ENCODE results near the gene TTC24.
A peak's percentile ranks its signal among the peaks of the same experiment; 100 is the strongest.
"Not testable (repeated sequence)": the region's sequence is repeated elsewhere in the genome, so short reads cannot be mapped to it uniquely, and the experiment has no call there.

TTC24 gene

GRCh38 chr1:156584813-156585212, 5.3 kb downstream of the TTC24 start:
- DNase-seq (ENCODE audit: insufficient read length, low spot score) (no peak), FAIRE-seq (no peak)

DNA sequence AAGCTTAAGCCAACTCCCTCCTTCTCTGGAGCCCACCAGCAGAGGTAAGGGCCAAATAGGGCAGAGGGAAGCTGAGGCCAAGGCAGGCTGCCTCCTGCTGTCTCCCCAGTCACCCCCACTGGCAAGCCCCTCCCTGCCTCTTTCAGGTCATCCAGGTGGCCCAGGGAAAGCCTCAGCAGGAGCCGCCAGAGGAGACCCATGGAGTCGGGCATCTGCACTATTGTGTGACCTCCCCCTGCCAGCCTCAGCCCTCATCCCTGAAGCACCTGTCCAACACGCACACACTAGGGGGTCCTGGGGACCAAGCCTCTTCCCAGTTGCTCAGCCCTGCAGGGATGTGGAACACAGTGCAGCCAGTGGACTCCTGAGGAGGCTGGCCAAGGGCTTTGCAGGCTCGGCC, 6.8 kb downstream of the TTC24 start:
- no peak for FAIRE-seq
- no peak for DNase-seq (ENCODE audit: insufficient read length, low spot score)

GRCh38 chr1:156586892-156587477, 7.5 kb downstream of the TTC24 start:
- DNase-seq (ENCODE audit: insufficient read length, low spot score) (no peak), FAIRE-seq (no peak)

- FAIRE-seq; DNase-seq (ENCODE audit: insufficient read length, low spot score): not testable (repeated sequence)
Measured at GRCh38 chr1:156587927-156588326, 8.4 kb downstream of the TTC24 start.

- DNase-seq (ENCODE audit: insufficient read length, low spot score) (no peak), FAIRE-seq (no peak)
Measured at GRCh38 chr1:156589546-156589945, 10.0 kb downstream of the TTC24 start.

- no peak for DNase-seq (ENCODE audit: insufficient read length, low spot score)
- FAIRE-seq: no peak
Measured at GRCh38 chr1:156590326-156591180, 11.0 kb downstream of the TTC24 start.

DNA sequence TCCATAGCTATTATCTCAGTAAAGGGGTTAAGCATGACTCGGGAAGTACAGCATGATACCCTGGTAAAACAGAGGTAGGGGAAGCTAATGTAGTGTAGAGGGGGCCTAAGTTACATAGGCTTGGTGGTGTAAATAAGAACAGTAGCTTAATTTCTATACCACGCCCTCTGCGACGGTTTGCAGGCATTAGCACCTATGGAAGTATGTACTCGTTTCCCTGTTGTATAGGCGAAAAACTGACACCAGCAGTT, 11.6 kb downstream of the TTC24 start:
- no peak for FAIRE-seq
- no peak for DNase-seq (ENCODE audit: insufficient read length, low spot score)

DNA sequence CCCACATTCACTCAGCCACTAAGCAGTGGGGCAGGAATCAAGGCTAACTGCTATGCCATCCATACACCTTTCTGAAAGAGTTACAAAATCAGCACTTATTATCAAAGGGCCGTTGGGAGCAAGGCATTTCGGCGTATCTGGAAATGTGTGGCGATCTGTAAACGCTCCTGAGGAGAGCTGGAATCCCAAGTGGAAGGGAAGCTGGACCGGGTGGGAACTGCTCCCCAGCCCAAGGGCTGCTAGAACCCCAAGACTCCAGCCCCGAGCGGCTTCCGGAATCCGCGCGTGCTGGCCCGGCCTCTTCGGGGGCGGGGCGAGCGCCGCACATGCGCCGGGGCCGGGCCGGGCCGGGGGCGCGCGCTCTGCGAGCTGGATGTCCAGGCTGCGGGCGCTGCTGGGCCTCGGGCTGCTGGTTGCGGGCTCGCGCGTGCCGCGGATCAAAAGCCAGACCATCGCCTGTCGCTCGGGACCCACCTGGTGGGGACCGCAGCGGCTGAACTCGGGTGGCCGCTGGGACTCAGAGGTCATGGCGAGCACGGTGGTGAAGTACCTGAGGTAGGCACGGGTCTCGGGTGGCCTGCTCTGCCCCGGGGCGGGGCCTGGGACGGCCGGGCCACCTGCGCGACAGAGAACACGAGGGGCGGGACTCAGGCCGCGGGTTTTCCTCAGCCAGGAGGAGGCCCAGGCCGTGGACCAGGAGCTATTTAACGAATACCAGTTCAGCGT, 12.1 kb downstream of the TTC24 start, which contains the start of gene NAXE:
NAXE (plus strand) TSS at position 345 of the 726 bp plus-strand sequence; CDS start at position 374, 29 bp downstream.
- no peak for FAIRE-seq
- peak; percentile 85 for DNase-seq (ENCODE audit: insufficient read length, low spot score)

- FAIRE-seq: no peak
Measured at GRCh38 chr1:156592158-156592909, 12.8 kb downstream of the TTC24 start.

GRCh38 chr1:156592910-156593660, 13.6 kb downstream of the TTC24 start:
- FAIRE-seq (no peak), DNase-seq (ENCODE audit: insufficient read length, low spot score) (no peak)

More at GRCh38 chr1:156592158-156592909, 12.8 kb downstream of the TTC24 start:
- DNase-seq (ENCODE audit: insufficient read length, low spot score): no peak

GRCh38 chr1:156593661-156593989, 14.1 kb downstream of the TTC24 start:
- DNase-seq (ENCODE audit: insufficient read length, low spot score) (no peak), FAIRE-seq (no peak)

DNA sequence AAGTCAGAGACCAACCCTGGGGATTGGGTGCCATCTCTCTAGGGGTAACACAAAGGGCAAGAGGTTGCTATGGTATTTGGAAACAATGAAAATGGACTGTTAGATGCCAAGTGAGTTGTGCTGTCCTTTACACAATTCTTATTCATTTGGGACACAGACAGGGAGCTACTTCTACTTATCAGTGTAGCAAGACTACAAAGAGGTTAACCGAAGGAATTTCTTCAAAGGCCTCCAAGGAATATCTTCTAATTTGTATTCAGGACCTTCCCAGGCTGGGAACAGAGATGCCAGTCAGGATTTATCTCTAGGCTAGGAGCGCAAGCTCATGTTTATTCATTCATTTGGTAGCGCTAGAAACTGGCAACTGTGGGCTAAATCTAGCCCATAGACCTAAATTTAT, 14.7 kb downstream of the TTC24 start:
- no peak for DNase-seq (ENCODE audit: insufficient read length, low spot score)
- FAIRE-seq: no peak

DNA sequence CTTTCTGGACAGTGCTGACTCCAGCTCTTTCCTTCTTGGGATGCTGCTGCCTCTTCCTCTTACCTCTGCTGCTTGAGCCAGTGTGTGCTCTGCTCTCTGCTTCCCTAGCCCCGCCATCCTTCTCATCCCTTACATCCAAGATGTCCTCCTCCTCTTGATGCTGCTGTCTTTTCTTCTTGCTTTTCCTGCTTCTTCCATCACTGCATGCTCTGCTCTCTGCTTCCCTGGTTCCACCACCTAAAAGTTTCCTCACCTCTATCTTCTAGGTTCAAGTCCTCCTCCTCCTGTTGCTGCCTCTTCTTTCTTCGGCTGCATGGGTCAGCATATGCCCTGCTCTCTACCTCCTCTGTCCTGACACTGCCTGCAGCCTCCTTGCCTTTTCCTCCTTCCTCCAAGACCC, 15.5 kb downstream of the TTC24 start:
- FAIRE-seq (no peak), DNase-seq (ENCODE audit: insufficient read length, low spot score) (no peak)

- DNase-seq (ENCODE audit: insufficient read length, low spot score): no peak
- FAIRE-seq: no peak
Measured at GRCh38 chr1:156596426-156596825, 16.9 kb downstream of the TTC24 start.

- FAIRE-seq: no peak
- no peak for DNase-seq (ENCODE audit: insufficient read length, low spot score)
Measured at GRCh38 chr1:156598125-156598524, 18.6 kb downstream of the TTC24 start.

DNA sequence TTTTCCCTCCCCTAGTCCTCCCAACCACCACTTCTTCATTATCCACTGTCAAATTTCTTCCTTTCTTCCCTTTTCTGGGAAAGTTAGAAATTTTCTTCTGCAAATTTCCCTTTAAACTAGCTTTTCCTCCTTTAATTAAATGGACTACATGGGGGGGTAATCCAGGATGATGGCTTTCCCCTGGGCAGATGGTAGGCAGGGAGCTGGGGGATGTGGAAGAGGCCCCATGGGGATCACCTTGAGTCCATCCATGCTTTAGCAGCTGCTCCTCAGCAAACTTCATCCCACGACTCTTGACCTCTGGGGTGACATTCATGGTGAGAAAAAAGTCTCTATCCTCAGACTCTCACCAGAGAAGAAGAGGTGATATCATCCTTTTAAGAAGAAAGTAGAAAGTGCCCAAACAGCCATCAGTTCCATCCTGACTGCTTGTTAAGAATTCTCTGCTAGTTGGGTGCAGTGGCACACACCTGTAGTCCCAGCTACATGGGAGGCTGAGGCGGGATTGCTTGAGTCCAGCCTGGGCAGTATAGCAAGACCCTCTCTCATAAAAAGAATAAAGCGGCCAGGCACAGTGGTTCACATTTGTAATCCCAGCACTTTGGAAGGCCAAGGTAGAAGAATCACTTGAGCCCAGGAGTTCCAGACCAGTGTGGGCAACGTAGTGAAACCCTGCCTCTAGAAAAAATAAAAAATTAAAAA, 19.4 kb downstream of the TTC24 start:
- no peak for FAIRE-seq

DNA sequence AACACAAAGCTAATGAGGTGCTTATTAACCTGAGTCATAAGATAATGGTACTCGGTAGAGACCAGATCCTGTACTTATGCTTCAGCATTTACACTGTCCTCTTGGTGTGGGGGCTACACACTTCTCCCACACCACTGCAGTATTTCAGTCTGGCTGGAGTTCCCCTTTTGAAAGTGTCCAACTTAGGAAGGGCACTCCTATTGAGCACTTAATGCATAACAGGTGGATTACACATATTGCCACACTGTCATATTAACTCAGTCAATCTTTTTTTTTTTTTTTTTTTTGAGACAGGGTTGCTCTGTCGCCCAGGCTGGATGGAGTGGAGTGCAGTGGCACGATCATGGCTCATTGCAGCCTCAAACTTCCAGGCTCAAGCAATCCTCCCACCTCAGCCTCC, 20.3 kb downstream of the TTC24 start:
- FAIRE-seq: no peak
- no peak for DNase-seq (ENCODE audit: insufficient read length, low spot score)

More for the DNA sequence above, 19.4 kb downstream of the TTC24 start:
- DNase-seq (ENCODE audit: insufficient read length, low spot score): no peak

DNA sequence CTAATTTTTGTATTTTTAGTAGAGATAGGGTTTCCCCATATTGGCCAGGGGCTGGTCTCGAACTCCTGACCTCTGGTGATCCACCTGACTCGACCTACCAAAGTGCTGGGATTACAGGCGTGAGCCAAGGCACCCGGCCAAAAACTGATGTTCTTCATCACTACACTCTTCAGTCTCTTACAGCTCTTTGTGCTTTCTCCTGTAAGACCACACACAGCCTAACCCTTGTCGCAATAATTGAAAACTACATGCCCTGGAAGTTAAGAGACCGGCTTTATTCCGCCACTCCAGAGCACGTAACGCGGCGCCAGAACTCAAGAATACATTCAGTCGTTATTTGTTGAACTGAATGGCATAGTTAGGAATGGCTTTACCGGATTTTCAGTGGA, 21.2 kb downstream of the TTC24 start:
- DNase-seq (ENCODE audit: insufficient read length, low spot score) (no peak), FAIRE-seq (no peak)

DNA sequence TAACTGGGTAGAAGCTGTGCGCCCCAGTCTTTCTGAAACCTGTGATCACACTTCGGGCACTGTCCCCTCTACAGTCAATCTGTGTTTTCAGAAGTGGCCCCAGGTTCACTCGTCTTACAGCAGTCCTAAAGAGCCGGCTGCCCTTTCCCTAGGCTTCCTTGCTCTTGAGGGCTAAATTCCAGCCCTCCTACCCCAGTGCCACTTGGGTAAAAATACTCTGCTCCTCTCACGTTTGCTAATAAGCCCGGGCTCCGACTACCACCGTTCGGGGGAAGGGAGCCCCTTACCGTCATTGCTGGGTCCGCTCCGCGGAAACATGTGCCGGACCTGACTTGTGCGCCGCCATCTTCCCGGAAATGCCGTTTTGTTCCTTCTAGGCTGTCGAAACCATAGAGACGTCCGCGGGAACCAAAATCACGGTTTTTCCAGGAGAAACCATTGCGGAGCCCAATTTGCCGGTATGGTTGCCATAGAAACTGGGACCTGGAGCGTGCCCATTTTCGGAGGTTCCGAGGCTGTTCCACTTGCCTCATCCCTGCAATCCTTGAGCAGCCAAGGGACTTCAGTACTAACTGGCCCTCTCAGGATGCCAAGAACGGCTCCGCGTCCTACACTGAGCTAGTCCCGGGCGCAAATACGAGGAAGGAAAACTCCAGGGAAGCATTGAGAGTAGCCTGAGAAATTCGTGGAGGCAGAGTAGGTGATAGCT, 21.8 kb downstream of the TTC24 start, which contains the start of gene GPATCH4:
GPATCH4 (minus strand) TSS at position 358 of the 709 bp plus-strand sequence.
- FAIRE-seq: peak; percentile 64
- DNase-seq (ENCODE audit: insufficient read length, low spot score): no peak

All from GM19239 (cell line).